Bone marrow (tissue), 2 donors: ENCODE results near the gene PDE4A.
A peak's percentile ranks its signal among the peaks of the same experiment; 100 is the strongest.
"Not testable (repeated sequence)": the region's sequence is repeated elsewhere in the genome, so short reads cannot be mapped to it uniquely, and the experiment has no call there.

Experiments
- DNase-seq, 2 donors: peaks; one replicate each; lab custom pipeline; 2025; lab: John Stamatoyannopoulos, UW

PDE4A gene

GRCh38 chr19:10424011-10424637, 3.8 kb downstream of the PDE4A start:
- DNase-seq = peak; percentile 62 to 67

GRCh38 chr19:10427169-10427568, 6.8 kb downstream of the PDE4A start:
- no peak for DNase-seq

GRCh38 chr19:10428996-10429381, 8.7 kb downstream of the PDE4A start:
- no peak for DNase-seq

- peak in 1 of 2 donors; percentile 52 for DNase-seq
These were observed 10.3 kb downstream of the PDE4A start for GRCh38 chr19:10430505-10431253.

GRCh38 chr19:10431254-10431942, 11.1 kb downstream of the PDE4A start:
- DNase-seq = peak in 1 of 2 donors; percentile 41

GRCh38 chr19:10431943-10432735, 11.8 kb downstream of the PDE4A start:
- DNase-seq = peak in 1 of 2 donors; percentile 62

GRCh38 chr19:10432736-10433130, 12.4 kb downstream of the PDE4A start:
- no peak for DNase-seq

- no peak for DNase-seq
These were observed 12.8 kb downstream of the PDE4A start for GRCh38 chr19:10433131-10433536.

- DNase-seq = no peak
These were observed 19.2 kb downstream of the PDE4A start for GRCh38 chr19:10439588-10439987.

- no peak for DNase-seq
These were observed 22.4 kb downstream of the PDE4A start for GRCh38 chr19:10442698-10443097.

GRCh38 chr19:10449037-10449436, 28.7 kb downstream of the PDE4A start:
- no peak for DNase-seq

- no peak for DNase-seq
These were observed 30.0 kb downstream of the PDE4A start for GRCh38 chr19:10450191-10450852.

GRCh38 chr19:10450853-10451609, 30.7 kb downstream of the PDE4A start:
- no peak for DNase-seq

GRCh38 chr19:10452726-10453618, 32.6 kb downstream of the PDE4A start:
- DNase-seq = no peak

GRCh38 chr19:10453852-10454251, 33.5 kb downstream of the PDE4A start:
- DNase-seq = no peak

- no peak for DNase-seq
These were observed 33.9 kb downstream of the PDE4A start for GRCh38 chr19:10454267-10454666.

GRCh38 chr19:10458733-10459132, 38.4 kb downstream of the PDE4A start:
- DNase-seq = not testable (repeated sequence)

GRCh38 chr19:10460714-10461046, 40.3 kb downstream of the PDE4A start:
- DNase-seq = no peak

- peak; percentile 70 to 93 for DNase-seq
These were observed 41.0 kb downstream of the PDE4A start for GRCh38 chr19:10461047-10461949.
